Nephron progenitor cell (in vitro differentiated cells): ENCODE results near the gene SQOR.

Experiments
- DNase-seq: peaks from one replicate; pipeline ENCODE4 v3.0.0; 2021
- H3K27ac Mint-ChIP-seq: 2 replicates; pipeline ENCODE4 v1.8.0; 2021; ENCODE audit warnings: mild to moderate bottlenecking, moderate library complexity, mixed read lengths
- H3K27me3 Mint-ChIP-seq: 2 replicates; pipeline ENCODE4 v1.8.0; 2021; ENCODE audit warnings: mild to moderate bottlenecking, low read depth, mixed read lengths; ENCODE audit not compliant: poor library complexity
- H3K36me3 Mint-ChIP-seq: 2 replicates; pipeline ENCODE4 v1.8.0; 2021; ENCODE audit warnings: low read depth, mixed read lengths
- H3K4me1 Mint-ChIP-seq: 2 replicates; pipeline ENCODE4 v1.8.0; 2021; ENCODE audit warnings: mixed read lengths
- H3K4me3 Mint-ChIP-seq: 2 replicates; pipeline ENCODE4 v1.8.0; 2021; ENCODE audit warnings: mild to moderate bottlenecking, moderate library complexity, mixed read lengths
- H3K9me3 Mint-ChIP-seq: 2 replicates; pipeline ENCODE4 v1.8.0; 2021; ENCODE audit warnings: mild to moderate bottlenecking, moderate library complexity, mixed read lengths
- CTCF ChIP-seq: fragments of 200-600 bp; sonication (generic); IDR thresholded peaks from 2 replicates; pipeline ENCODE4 v1.5.0; 2021; ENCODE audit warnings: antibody characterized with exemption

The SQOR gene

DNA sequence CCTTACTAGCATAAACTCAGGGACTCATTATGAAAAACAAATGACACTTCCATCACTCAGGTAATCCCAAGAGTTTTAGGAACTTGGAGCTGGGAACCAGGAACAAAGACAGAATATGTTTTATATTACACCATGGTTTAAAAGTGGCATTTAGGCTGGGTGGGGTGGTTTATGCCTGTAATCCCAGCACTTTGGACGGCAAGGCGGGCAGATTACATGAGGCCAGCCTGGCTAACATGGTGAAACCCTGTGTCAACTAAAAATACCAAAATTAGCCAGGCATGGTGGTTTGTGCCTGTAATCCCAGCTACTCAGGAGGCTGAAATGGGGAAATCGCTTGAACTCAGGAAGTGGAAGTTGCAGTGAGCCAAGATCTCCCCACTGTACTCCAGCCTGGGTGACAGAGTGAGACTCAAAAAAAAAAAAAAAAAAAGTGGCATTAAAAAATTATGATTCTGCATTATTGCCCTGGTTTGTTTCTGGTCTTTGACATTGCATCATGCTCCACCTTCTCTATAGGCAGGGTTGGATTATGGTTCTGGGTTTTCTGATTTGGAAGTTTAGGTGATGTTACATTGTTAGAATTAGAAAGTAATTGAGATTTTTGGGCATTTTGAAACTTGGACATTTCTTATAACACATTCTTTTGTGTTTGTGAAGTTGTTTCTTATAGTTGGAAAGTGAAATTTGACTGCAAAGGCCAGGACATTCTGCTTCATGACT, 19.0 kb downstream of the SQOR start:
- Mint-ChIP-seq H3K9me3 (peaks cover 4% of the 10 kb centered on the region), H3K27ac (peak overlapping the region; percentile 52), H3K4me3 (no peak overlapping the region), H3K4me1 (peaks cover 12% of the 10 kb centered on the region), H3K27me3 (peaks cover 7% of the 10 kb centered on the region), H3K36me3 (no peaks in the 10 kb centered on the region)
- no peak for DNase-seq
- TF ChIP-seq CTCF, result no peak

DNA sequence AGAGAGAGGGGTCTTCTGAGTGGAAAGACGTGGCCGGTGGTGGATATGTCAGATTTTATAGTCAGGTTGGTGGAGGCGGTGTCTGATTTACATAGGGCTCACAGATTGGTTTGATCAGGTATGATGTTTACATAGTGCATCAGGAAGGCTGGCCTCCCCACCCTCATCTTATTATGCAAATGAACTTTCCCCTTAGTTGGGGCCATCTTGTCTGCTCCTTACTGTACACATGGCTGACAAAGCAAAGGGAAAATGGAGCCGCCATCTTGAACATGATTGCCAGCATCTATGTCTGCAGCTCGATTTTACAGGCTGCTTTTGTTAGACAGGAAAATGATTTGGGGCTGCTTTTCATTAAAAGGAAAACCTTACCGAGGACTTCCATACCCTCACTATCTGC, 19.9 kb downstream of the SQOR start:
- no peak for TF ChIP-seq CTCF
- peaks cover 16% of the 10 kb centered on the region for H3K4me1 Mint-ChIP-seq
- DNase-seq, result no peak
- no peaks in the 10 kb centered on the region for H3K36me3 Mint-ChIP-seq
- peak overlapping the region; percentile 31 for H3K27ac Mint-ChIP-seq
- no peak overlapping the region for H3K4me3 Mint-ChIP-seq
- H3K9me3 Mint-ChIP-seq, result peaks cover 4% of the 10 kb centered on the region
- H3K27me3 Mint-ChIP-seq, result peaks cover 7% of the 10 kb centered on the region

DNA sequence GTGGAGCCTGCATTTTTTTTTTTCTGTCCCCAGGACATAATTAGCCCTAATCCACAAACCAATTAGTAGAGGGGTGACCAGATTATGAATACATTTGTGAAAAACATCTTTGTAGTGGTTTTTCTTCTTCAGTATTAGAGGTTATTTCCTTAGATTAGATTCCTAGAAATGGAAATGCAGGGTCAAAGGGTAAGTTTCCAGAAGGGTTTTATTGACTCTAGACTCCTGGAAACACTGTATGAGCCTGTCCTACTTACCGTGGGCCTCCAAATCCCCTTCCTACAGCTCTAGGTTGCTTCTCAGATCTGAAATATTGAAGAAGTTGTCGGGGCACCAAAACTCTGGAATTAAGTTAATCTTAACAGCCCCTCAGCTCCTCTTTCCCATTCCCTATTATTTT, 22.4 kb downstream of the SQOR start:
- no peaks in the 10 kb centered on the region for H3K9me3 Mint-ChIP-seq
- DNase-seq, result no peak
- H3K4me1 Mint-ChIP-seq, result peaks cover 19% of the 10 kb centered on the region
- H3K4me3 Mint-ChIP-seq, result no peak overlapping the region
- no peak for TF ChIP-seq CTCF
- no peaks in the 10 kb centered on the region for H3K36me3 Mint-ChIP-seq
- H3K27ac Mint-ChIP-seq, result peak overlapping the region; percentile 17
- peaks cover 7% of the 10 kb centered on the region for H3K27me3 Mint-ChIP-seq

DNA sequence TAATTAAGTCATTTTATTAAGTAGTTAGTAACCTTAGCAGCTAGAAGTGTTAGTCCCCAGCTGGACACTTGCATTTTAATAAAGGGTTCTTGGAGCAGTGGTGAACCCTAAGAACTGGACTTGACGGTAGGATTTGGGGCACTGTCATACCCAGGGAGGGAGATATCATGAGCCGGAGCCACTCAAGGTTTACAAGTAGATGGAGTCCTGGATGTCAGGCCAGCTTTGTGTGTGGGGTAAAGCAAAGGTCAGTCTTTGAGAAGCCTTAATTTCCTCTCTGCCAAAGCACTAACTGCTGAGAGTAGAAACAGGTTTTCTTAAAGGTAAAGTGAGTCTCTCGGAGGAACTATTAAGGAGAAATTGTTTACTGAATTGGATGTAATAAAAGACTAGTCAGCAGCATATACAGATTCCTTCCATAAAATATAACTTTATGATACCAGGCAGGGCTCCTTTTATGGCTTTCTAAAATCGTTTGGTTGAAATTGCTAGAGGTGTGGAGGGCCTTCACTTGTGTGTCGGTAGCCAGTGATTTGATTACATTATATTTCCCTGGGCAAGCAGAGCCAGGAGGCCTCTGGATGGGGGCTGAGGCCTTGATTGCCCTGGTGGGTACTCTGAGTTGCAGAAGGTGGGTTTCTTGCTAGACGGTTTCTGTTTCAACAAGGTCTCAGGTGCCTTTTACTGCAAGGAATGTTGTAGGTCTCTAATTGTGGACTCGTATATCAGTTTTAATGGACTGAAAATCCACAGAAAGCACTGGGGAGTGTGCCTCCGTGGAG, 23.1 kb downstream of the SQOR start:
- Mint-ChIP-seq H3K36me3 (no peaks in the 10 kb centered on the region), H3K27ac (peak overlapping the region; percentile 17), H3K4me3 (no peak overlapping the region)

DNA sequence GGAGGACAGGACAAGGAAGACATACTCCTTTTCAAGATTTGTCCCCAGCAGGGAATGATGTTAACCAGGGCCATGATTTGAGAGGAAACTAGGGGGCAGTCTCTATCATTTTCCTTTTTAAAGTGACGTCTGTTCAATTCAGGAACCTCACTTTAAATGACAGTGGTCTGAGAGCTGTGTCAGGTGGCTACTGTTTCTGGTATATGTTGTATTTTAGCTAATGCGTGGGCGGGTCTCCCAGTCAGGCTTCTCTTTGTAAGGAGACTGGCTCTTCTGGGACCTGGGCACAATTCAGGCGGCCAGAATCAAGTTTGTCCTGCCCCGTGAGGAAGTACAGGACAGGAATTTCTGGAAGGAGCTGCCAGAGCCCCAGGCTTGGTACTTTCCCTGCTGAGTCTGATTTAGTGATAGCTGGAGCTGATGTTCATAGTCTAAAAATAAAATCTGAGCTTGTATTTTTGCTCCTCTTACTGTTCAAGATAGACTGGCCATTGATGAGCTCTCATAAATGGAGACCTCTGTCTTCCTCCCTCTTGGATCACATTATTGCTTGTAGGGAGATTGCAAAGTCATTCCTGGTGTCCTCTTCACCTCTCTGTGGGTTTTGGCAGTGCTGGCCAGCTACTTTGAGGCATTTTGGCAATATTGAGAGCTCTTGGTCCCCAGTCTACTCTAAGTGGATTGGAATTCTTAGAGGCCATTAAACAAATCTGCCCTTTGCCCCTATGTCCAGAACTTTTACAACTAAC, 25.6 kb downstream of the SQOR start:
- Mint-ChIP-seq H3K27ac (no peak overlapping the region), H3K36me3 (no peaks in the 10 kb centered on the region), H3K4me3 (no peak overlapping the region), H3K9me3 (no peaks in the 10 kb centered on the region), H3K27me3 (no peaks in the 10 kb centered on the region), H3K4me1 (peaks cover 19% of the 10 kb centered on the region)
- TF ChIP-seq CTCF, result no peak
- no peak for DNase-seq

More for the DNA sequence above, 23.1 kb downstream of the SQOR start:
- Mint-ChIP-seq H3K9me3 (no peaks in the 10 kb centered on the region), H3K4me1 (peaks cover 19% of the 10 kb centered on the region), H3K27me3 (peaks cover 7% of the 10 kb centered on the region)
- no peak for TF ChIP-seq CTCF
- DNase-seq, result no peak
